Liver (tissue), 9 donors: ENCODE results near the gene LSM4. TPM values are rescaled to one million over a fixed set of nuclear protein-coding genes. Genes with fewer than 3 reads are reported as not detected.

ENCODE experiments used
- DNase-seq: peaks from one replicate; pipeline ENCODE4 v3.0.0-alpha.2; 2017; ENCODE audit warnings: low spot score
- H3K27ac ChIP-seq, 2 donors: one replicate each; pipeline ENCODE4 v1.7.0; 2013; ENCODE audit warnings: inconsistent platforms in 2 of 2, low read length in 2 of 2, control low read depth in 1 of 2, low read depth in 1 of 2, mild to moderate bottlenecking in 1 of 2
- H3K27me3 ChIP-seq, 4 donors: one replicate each; pipeline versions ENCODE4 v1.6.1 to v1.7.0; 2013; ENCODE audit warnings: low read length in 3 of 4, inconsistent platforms in 1 of 4, mild to moderate bottlenecking in 1 of 4, moderate library complexity in 1 of 4; ENCODE audit not compliant: control insufficient read depth in 4 of 4, insufficient read depth in 4 of 4
- H3K36me3 ChIP-seq, 4 donors: one replicate each; pipeline versions ENCODE4 v1.6.1 to v1.7.0; 2013; ENCODE audit warnings: low read length in 3 of 4, mild to moderate bottlenecking in 3 of 4, low read depth in 1 of 4, moderate library complexity in 1 of 4; ENCODE audit not compliant: control insufficient read depth in 4 of 4, insufficient read depth in 3 of 4
- H3K4me1 ChIP-seq, 4 donors: one replicate each; pipeline versions ENCODE4 v1.6.1 to v1.7.0; 2013; ENCODE audit warnings: low read length in 3 of 4, mild to moderate bottlenecking in 3 of 4, moderate library complexity in 1 of 4; ENCODE audit not compliant: control insufficient read depth in 4 of 4, insufficient read depth in 4 of 4
- H3K4me3 ChIP-seq, 3 donors: one replicate each; pipeline versions ENCODE4 v1.6.1 to v1.7.0; 2013; ENCODE audit warnings: low read length in 3 of 3, control low read depth in 1 of 3, low read depth in 1 of 3, mild to moderate bottlenecking in 1 of 3
- H3K9ac ChIP-seq, 2 donors: one replicate each; pipeline ENCODE4 v1.7.0; 2013; ENCODE audit warnings: low read length in 2 of 2, mild to moderate bottlenecking in 2 of 2, moderate library complexity in 2 of 2, control low read depth in 1 of 2, low read depth in 1 of 2
- H3K9me3 ChIP-seq, 4 donors: one replicate each; pipeline versions ENCODE4 v1.6.1 to v1.7.0; 2013; ENCODE audit warnings: low read length in 3 of 4; ENCODE audit not compliant: control insufficient read depth in 4 of 4
- ATF3 ChIP-seq: IDR thresholded peaks from 2 replicates; pipeline ENCODE4 v1.6.1; 2016; ENCODE audit warnings: antibody characterized with exemption
- CTCF ChIP-seq: fragments of 150-350 bp; IDR thresholded peaks from 2 replicates; pipeline ENCODE4 v1.5.1; 2017; ENCODE audit warnings: improper control_type of control experiment, low read depth, low read length; ENCODE audit not compliant: missing input control
- EGR1 ChIP-seq, 2 donors: IDR thresholded peaks; 2 replicates each; pipeline ENCODE4 v1.6.1; 2016 to 2018; ENCODE audit warnings: antibody characterized with exemption in 2 of 2, low read depth in 2 of 2
- FOXA1 ChIP-seq: IDR thresholded peaks from 2 replicates; pipeline ENCODE4 v1.6.1; 2016; ENCODE audit warnings: antibody characterized with exemption
- FOXA2 ChIP-seq: IDR thresholded peaks from 2 replicates; pipeline ENCODE4 v1.6.1; 2016; ENCODE audit warnings: antibody characterized with exemption
- GABPA ChIP-seq, 2 donors: IDR thresholded peaks in 1 of 2; conservative IDR thresholded peaks in 1 of 2; 2 replicates each; pipeline ENCODE4 v1.6.1; 2016; ENCODE audit warnings: antibody characterized with exemption in 2 of 2, mild to moderate bottlenecking in 1 of 2, moderate library complexity in 1 of 2
- HNF4A ChIP-seq, 2 donors: conservative IDR thresholded peaks; 2 replicates each; pipeline ENCODE4 v1.6.1; 2016; ENCODE audit warnings: antibody characterized with exemption in 2 of 2, mild to moderate bottlenecking in 2 of 2
- HNF4G ChIP-seq: IDR thresholded peaks from 2 replicates; pipeline ENCODE4 v1.6.1; 2016; ENCODE audit warnings: antibody characterized with exemption
- JUND ChIP-seq, 2 donors: IDR thresholded peaks; 2 replicates each; pipeline ENCODE4 v1.6.1; 2016; ENCODE audit warnings: antibody characterized with exemption in 2 of 2
- NR2F2 ChIP-seq: IDR thresholded peaks from 2 replicates; pipeline ENCODE4 v1.6.1; 2016; ENCODE audit warnings: antibody characterized with exemption
- RAD21 ChIP-seq, 2 donors: IDR thresholded peaks; 2 replicates each; pipeline ENCODE4 v1.6.1; 2016; ENCODE audit warnings: antibody characterized with exemption in 2 of 2, mild to moderate bottlenecking in 2 of 2
- REST ChIP-seq: IDR thresholded peaks from 2 replicates; pipeline ENCODE4 v1.6.1; 2016; ENCODE audit warnings: antibody characterized with exemption, mild to moderate bottlenecking
- RXRA ChIP-seq, 2 donors: IDR thresholded peaks; 2 replicates each; pipeline ENCODE4 v1.6.1; 2017 to 2018; ENCODE audit warnings: antibody characterized with exemption in 2 of 2, mild to moderate bottlenecking in 1 of 2
- SP1 ChIP-seq: IDR thresholded peaks from 2 replicates; pipeline ENCODE4 v1.6.1; 2018; ENCODE audit warnings: antibody characterized with exemption, mild to moderate bottlenecking
- TAF1 ChIP-seq: conservative IDR thresholded peaks from 2 replicates; pipeline ENCODE4 v1.6.1; 2016; ENCODE audit warnings: antibody characterized with exemption, mild to moderate bottlenecking
- YY1 ChIP-seq: IDR thresholded peaks from 2 replicates; pipeline ENCODE4 v1.6.1; 2016; ENCODE audit warnings: antibody characterized with exemption, mild to moderate bottlenecking
- ZBTB33 ChIP-seq: IDR thresholded peaks from 2 replicates; pipeline ENCODE4 v1.6.1; 2016; ENCODE audit warnings: antibody characterized with exemption
- whole genome bisulfite sequencing: extraction: QIAGEN DNeasy Blood & Tissue Kit; methylation state at CpG from one replicate; pipeline ENCODE4 v1.1.7; 2013; 5-methylcytosine and 5-hydroxymethylcytosine counted together
- polyA plus RNA-seq, 2 donors: library from polyadenylated mRNA; stranded (reverse) in 1 of 2; unstranded in 1 of 2; fragments of 200-250 nt in 1 of 2; fragments of >200 nt in 1 of 2; fragmentation: Nextera tagmentation in 1 of 2; extraction: Ambion mirVana in 1 of 2; gene quantifications; one replicate each; pipeline versions ENCODE4 v1.2.1 to v1.2.3, GENCODE V29; 2013 to 2015
- total RNA-seq, 2 donors: library from RNA; depleted of rRNA; stranded (reverse); fragments of >200 nt; gene quantifications; one replicate each; pipeline ENCODE4 v1.2.3, GENCODE V29; 2014
- TF ChIP-seq, protein P1 (sequence below): IDR thresholded peaks from 2 replicates; pipeline ENCODE4 v1.6.1; 2016; ENCODE audit warnings: antibody characterized with exemption
- donor health status: healthy.
- donor health status: healthy.
- donor health status: healthy.
- donor health status: healthy.
- donor health status: healthy.

The LSM4 gene
- total and polyA plus RNA-seq, 4 donors: 42.4 to 100 (median 75.1) TPM

DNA sequence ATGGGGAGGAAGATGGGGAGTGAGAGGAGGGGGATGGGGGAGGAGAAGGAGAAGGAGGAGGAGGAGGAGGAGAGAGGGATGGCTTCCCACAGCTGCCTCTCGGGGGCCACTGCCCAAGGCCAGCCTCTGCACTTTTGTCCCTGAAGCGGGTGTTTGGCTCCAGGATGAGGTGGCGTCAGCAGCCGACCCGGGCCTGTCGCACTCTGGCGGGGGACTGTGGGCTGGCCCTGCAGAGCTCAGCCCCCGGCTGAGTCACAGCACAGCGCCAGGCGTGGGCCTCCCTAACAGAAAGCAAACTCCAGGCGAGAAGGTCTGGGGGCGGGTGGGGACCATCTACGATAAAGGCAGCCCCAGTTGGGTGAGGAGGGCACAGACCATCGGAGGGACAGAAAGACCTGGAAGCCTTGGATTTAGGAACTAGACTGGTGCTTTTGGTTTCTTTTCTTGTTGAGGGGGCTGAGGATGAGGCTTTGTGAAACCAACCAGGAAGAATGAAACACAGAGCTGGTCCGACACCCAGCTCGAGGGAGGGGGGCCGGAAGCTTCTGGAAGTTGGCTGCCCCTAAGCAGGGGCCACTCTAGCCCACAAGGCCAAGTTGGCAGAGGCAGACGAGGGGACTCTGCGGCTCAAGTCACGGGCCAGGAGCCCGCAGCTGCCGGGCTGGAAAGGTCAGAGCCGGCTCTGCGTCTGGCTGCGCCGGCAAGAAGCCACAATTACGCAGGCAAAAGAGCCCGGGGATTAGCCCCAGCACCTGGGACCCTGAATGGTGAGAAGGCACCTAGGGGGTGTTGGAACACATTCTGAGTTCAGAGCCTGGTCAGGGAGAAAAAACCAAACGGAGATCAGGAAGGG lies 18.2 kb downstream of the LSM4 start:
- Histone ChIP-seq H3K27me3 (no peaks in the 10 kb centered on the region), H3K27ac (peak overlapping the region; percentile 95 to 96), H3K36me3 (peaks cover 0 to 3% (median under 1%) of the 10 kb centered on the region in 4 donors), H3K4me1 (peaks cover 10 to 37% (median 23%) of the 10 kb centered on the region in 4 donors), H3K9ac (peak overlapping the region; percentile 18 to 94), H3K4me3 (peak overlapping the region in 2 of 3 donors; percentile 6 to 41), H3K9me3 (no peaks in the 10 kb centered on the region)
- peak; percentile 76 for DNase-seq
- TF ChIP-seq FOXA2: no peak
- TF ChIP-seq ATF3: no peak
- TF ChIP-seq EGR1 (IDR thresholded peaks at IDR 0.05; ENCODE audit: low read depth in 2 of 2): peak in 1 of 2 donors; percentile 31
- no peak for TF ChIP-seq ZBTB33
- no peak for TF ChIP-seq HNF4G
- TF ChIP-seq JUND (IDR thresholded peaks at IDR 0.05): peak; percentile 44 to 62
- no peak for TF ChIP-seq GABPA (IDR thresholded peaks at IDR 0.05 in 1 of 2, conservative IDR thresholded peaks at IDR 0.05 in 1 of 2)
- peak; percentile 45 for TF ChIP-seq SP1
- no peak for TF ChIP-seq FOXA1
- peak in 1 of 2 donors; percentile 35 for TF ChIP-seq RAD21 (IDR thresholded peaks at IDR 0.05)
- no peak for TF ChIP-seq CTCF
- peak; percentile 65 for TF ChIP-seq NR2F2
- TF ChIP-seq TAF1: peak; percentile 58
- no peak for TF ChIP-seq RXRA (IDR thresholded peaks at IDR 0.05)
- TF ChIP-seq YY1: peak; percentile 27
- TF ChIP-seq HNF4A (conservative IDR thresholded peaks at IDR 0.05): peak; percentile 27 to 31
- TF ChIP-seq, protein P1, sequence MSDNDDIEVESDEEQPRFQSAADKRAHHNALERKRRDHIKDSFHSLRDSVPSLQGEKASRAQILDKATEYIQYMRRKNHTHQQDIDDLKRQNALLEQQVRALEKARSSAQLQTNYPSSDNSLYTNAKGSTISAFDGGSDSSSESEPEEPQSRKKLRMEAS: no peak
- no peak for TF ChIP-seq REST
- 34% methylated on average over 29 of the region's 29 CpGs for WGBS
